ENCODE measurements around the gene CDH26. TPM values are rescaled to one million over a fixed set of nuclear protein-coding genes. Genes with fewer than 3 reads are reported as not detected.

CDH26 gene
- total and polyA plus RNA-seq, 12 donors, result 0.34 to 2.4 (median 0.89) TPM

GRCh38 chr20:60046436-60046835 lies 88.2 kb downstream of the CDH26 start:
- no peak for DNase-seq
- ATAC-seq, result peak in 1 of 8 donors; percentile 8
- peaks cover 0 to 5% (median 0%) of the 10 kb centered on the region in 11 donors for H3K9me3 ChIP-seq
- H3K4me1 ChIP-seq, result peaks cover 0 to 42% (median 0%) of the 10 kb centered on the region in 9 donors
- peaks cover 0 to 3% (median 0%) of the 10 kb centered on the region in 7 donors for H3K27me3 ChIP-seq
- TF ChIP-seq CTCF (IDR thresholded peaks at IDR 0.05), result no peak
- H3K4me3 ChIP-seq, result no peak overlapping the region
- no peaks in the 10 kb centered on the region for H3K36me3 ChIP-seq
- WGBS, 2 donors, result 87 to 90% methylated on average over 2 of the region's 2 CpGs
- H3K27ac ChIP-seq, result peak overlapping the region in 1 of 10 donors; percentile 90
- intact Hi-C loops (cut with DNase I), result loop anchor here in 1 of 10 donors (5.0 kb wide), 1 partner anchor 104 kb away; the partner anchor contains the start of genes FAM217B and PPP1R3D

GRCh38 chr20:60046860-60047259 lies 88.6 kb downstream of the CDH26 start:
- intact Hi-C loops (cut with DNase I), result loop anchor here in 1 of 10 donors (5.0 kb wide), 1 partner anchor 105 kb away; the partner anchor contains the start of genes FAM217B and PPP1R3D
- no peak for ATAC-seq
- no peak for DNase-seq
- WGBS, 2 donors, result 87 to 90% methylated on average over 8 of the region's 8 CpGs
- Histone ChIP-seq H3K27me3 (peaks cover 0 to 6% (median 0%) of the 10 kb centered on the region in 7 donors), H3K4me3 (no peak overlapping the region), H3K36me3 (no peaks in the 10 kb centered on the region), H3K27ac (peak overlapping the region in 1 of 10 donors; percentile 90), H3K4me1 (peaks cover 0 to 40% (median 0%) of the 10 kb centered on the region in 9 donors), H3K9me3 (peaks cover 0 to 5% (median 0%) of the 10 kb centered on the region in 11 donors)
- TF ChIP-seq CTCF (IDR thresholded peaks at IDR 0.05), result no peak

- Histone ChIP-seq H3K36me3 (no peaks in the 10 kb centered on the region), H3K27me3 (peaks cover 0 to 22% (median 5%) of the 10 kb centered on the region in 7 donors), H3K4me3 (no peak overlapping the region), H3K27ac (no peak overlapping the region), H3K9me3 (peaks cover 0 to 2% (median 0%) of the 10 kb centered on the region in 11 donors), H3K4me1 (peaks cover 0 to 55% (median 0%) of the 10 kb centered on the region in 9 donors)
- DNase-seq, result no peak
- intact Hi-C loops (cut with DNase I), result loop anchor here in 1 of 10 donors (5.0 kb wide), 1 partner anchor 107 kb away; the partner anchor contains the start of genes FAM217B and PPP1R3D
- 85 to 87% methylated on average over 11 of the region's 11 CpGs for WGBS, 2 donors
- ATAC-seq, result peak in 4 of 8 donors; percentile 11 to 77 (median 66)
- TF ChIP-seq CTCF (IDR thresholded peaks at IDR 0.05), result no peak
These were observed 90.7 kb downstream of the CDH26 start for GRCh38 chr20:60048634-60049521.

GRCh38 chr20:60049601-60050000 lies 91.4 kb downstream of the CDH26 start:
- H3K9me3 ChIP-seq, result no peaks in the 10 kb centered on the region
- H3K4me1 ChIP-seq, result peaks cover 0 to 59% (median 0%) of the 10 kb centered on the region in 9 donors
- peaks cover 0 to 22% (median 7%) of the 10 kb centered on the region in 7 donors for H3K27me3 ChIP-seq
- H3K4me3 ChIP-seq, result no peak overlapping the region
- DNase-seq (no peak), ATAC-seq (no peak)
- H3K36me3 ChIP-seq, result no peaks in the 10 kb centered on the region
- H3K27ac ChIP-seq, result no peak overlapping the region
- 90 to 91% methylated on average over 5 of the region's 5 CpGs for WGBS, 2 donors
- intact Hi-C loops (cut with DNase I), result loop anchor here in 1 of 10 donors (5.0 kb wide), 1 partner anchor 107 kb away; the partner anchor contains the start of genes FAM217B and PPP1R3D
- no peak for TF ChIP-seq CTCF (IDR thresholded peaks at IDR 0.05)
